K562 (cell line): Measurements from ENCODE around the gene CHRND. TPM values are rescaled to one million over a fixed set of nuclear protein-coding genes. Genes with fewer than 3 reads are reported as not detected.

Experiments used
- ATAC-seq: fragments of 200-7000 bp; cut with Tn5 transposase; 3 replicates; pipeline ENCODE4 v1.9.1; 2020; ENCODE audit warnings: moderate library complexity
- BruUV-seq: library from RNA; stranded (reverse); fragments of 400-500 nt; replicated peaks from 2 replicates; lab custom pipeline; 2021; lab: Mats Ljungman, UMichigan
- CTCF ChIA-PET: fragments of 300-600 bp; formaldehyde crosslinking; extraction: SDS; loops from one replicate; lab custom pipeline; 2021; ENCODE audit warnings: low intra/inter-chr PET ratio; lab: Yijun Ruan, JAX
- POLR2A ChIA-PET: fragments of 300-600, 350-650 bp; sonication (Branson Sonifier 250); formaldehyde crosslinking; extraction: SDS; loops from one replicate; lab custom pipeline; 2021; ENCODE audit warnings: antibody characterized with exemption, inconsistent platforms; lab: Yijun Ruan, JAX
- DNase-seq, 4 experiments: peaks; one replicate each; pipeline versions ENCODE4 v3.0.0 to v3.0.0-alpha.2; 2011 to 2018; ENCODE audit warnings: low spot score in 3 of 4, mixed read lengths in 3 of 4; ENCODE audit errors: extremely low read depth in 1 of 4
- FAIRE-seq: peaks from 2 replicates; lab custom pipeline; 2011; peaks lifted over from hg19 to GRCh38; lab: Jason Lieb, UNC
- H2AFZ ChIP-seq: 2 replicates; pipeline ENCODE4 v1.6.0; 2011; ENCODE audit warnings: low read depth, low read length, control low read depth, inconsistent platforms
- H3K27ac ChIP-seq: fragments of 200-600 bp; 3 replicates; pipeline ENCODE4 v1.8.0; 2011; ENCODE audit warnings: low read depth, mild to moderate bottlenecking, control low read depth, inconsistent platforms, low read length, moderate library complexity, mixed read lengths; ENCODE audit errors: extremely low read depth
- H3K27me3 ChIP-seq, 2 experiments: fragments of 300-600 bp in 1 of 2; 2 replicates in 1 of 2; 3 replicates in 1 of 2; pipeline versions ENCODE4 v1.6.0 to v1.8.0; 2011; ENCODE audit warnings: inconsistent platforms in 2 of 2, low read length in 2 of 2, mild to moderate bottlenecking in 1 of 2, mixed read lengths in 1 of 2, moderate library complexity in 1 of 2; ENCODE audit not compliant: control insufficient read depth in 2 of 2, insufficient read depth in 2 of 2
- H3K36me3 ChIP-seq: fragments of 300-600 bp; 3 replicates; pipeline ENCODE4 v1.8.0; 2011; ENCODE audit warnings: mild to moderate bottlenecking, low read length, inconsistent platforms; ENCODE audit not compliant: control insufficient read depth, insufficient read depth
- H3K4me1 ChIP-seq, 2 experiments: fragments of 200-600 bp in 1 of 2; replicated peaks in 1 of 2; 2 replicates in 1 of 2; 3 replicates in 1 of 2; pipeline versions ENCODE4 v1.5.1 to v1.8.0; 2011; ENCODE audit warnings: inconsistent platforms in 2 of 2, low read length in 2 of 2, mild to moderate bottlenecking in 1 of 2, mixed read lengths in 1 of 2, moderate library complexity in 1 of 2; ENCODE audit not compliant: control insufficient read depth in 2 of 2, insufficient read depth in 2 of 2
- H3K4me2 ChIP-seq: 2 replicates; pipeline ENCODE4 v1.6.1; 2011; ENCODE audit warnings: low read length, control low read depth, inconsistent platforms, mixed read lengths; ENCODE audit not compliant: insufficient read depth
- H3K4me3 ChIP-seq: fragments of 200-600 bp; sonication (generic), shearing (Covaris generic); 2 replicates; pipeline ENCODE4 v1.5.1; 2016; ENCODE audit warnings: control low read depth, inconsistent platforms
- H3K79me2 ChIP-seq: fragments of 200-600 bp; 3 replicates; pipeline ENCODE4 v1.8.0; 2011; ENCODE audit warnings: low read length, inconsistent platforms; ENCODE audit not compliant: control insufficient read depth, insufficient read depth
- H3K9ac ChIP-seq, 2 experiments: 2 replicates each; pipeline versions ENCODE4 v1.6.0 to v1.6.1; 2011; ENCODE audit warnings: low read depth in 2 of 2, low read length in 2 of 2, control low read depth in 1 of 2, inconsistent platforms in 1 of 2, mild to moderate bottlenecking in 1 of 2, mixed read lengths in 1 of 2; ENCODE audit not compliant: insufficient read depth in 1 of 2
- H3K9me1 ChIP-seq: one replicate; pipeline ENCODE4 v1.6.0; 2011; ENCODE audit warnings: inconsistent platforms, mild to moderate bottlenecking, low read length, moderate library complexity; ENCODE audit not compliant: control insufficient read depth, insufficient read depth
- H3K9me3 ChIP-seq: replicated peaks from 2 replicates; pipeline ENCODE4 v1.5.1; 2011; ENCODE audit warnings: low read depth, low read length, inconsistent platforms; ENCODE audit not compliant: control insufficient read depth, insufficient read depth
- H4K20me1 ChIP-seq: replicated peaks from 2 replicates; pipeline ENCODE4 v1.6.1; 2011; ENCODE audit warnings: low read length, inconsistent platforms, mixed read lengths; ENCODE audit not compliant: control insufficient read depth, insufficient read depth
- ATF1 ChIP-seq, 2 experiments: fragments of 450-650 bp in 1 of 2; IDR thresholded peaks; 2 replicates each; pipeline ENCODE4 v1.6.1; 2016; ENCODE audit warnings: missing compliant biosample characterization in 1 of 2, missing genetic modification characterization in 1 of 2
- CREB3 ChIP-seq: fragments of 450-650 bp; conservative IDR thresholded peaks from 2 replicates; pipeline ENCODE4 v1.6.1; 2016; ENCODE audit warnings: missing genetic modification characterization, low read depth, mild to moderate bottlenecking, missing compliant biosample characterization, moderate library complexity
- E2F4 ChIP-seq: sonication (generic); formaldehyde crosslinking; IDR thresholded peaks from 2 replicates; pipeline ENCODE4 v1.8.0; 2022; ENCODE audit warnings: mild to moderate bottlenecking, low read depth, missing genetic modification reagents
- FOXJ2 ChIP-seq: fragments of 200-800 bp; sonication (Bioruptor generic); IDR thresholded peaks from 2 replicates; pipeline ENCODE4 v1.6.1; 2016; ENCODE audit warnings: missing genetic modification characterization, missing compliant biosample characterization
- GTF3C2 ChIP-seq: IDR thresholded peaks from 3 replicates; pipeline ENCODE4 v1.6.1; 2011; ENCODE audit warnings: borderline replicate concordance, mild to moderate bottlenecking, moderate library complexity; ENCODE audit not compliant: insufficient read length; ENCODE audit errors: extremely low read depth
- HNRNPK ChIP-seq: fragments of 200-400 bp; formaldehyde crosslinking; IDR thresholded peaks from one replicate; pipeline ENCODE4 v1.6.1; 2018; ENCODE audit warnings: mild to moderate bottlenecking, low read depth, low read length; ENCODE audit not compliant: poor library complexity, severe bottlenecking
- NRF1 ChIP-seq, 2 experiments: fragments of 450-650 bp; IDR thresholded peaks in 1 of 2; conservative IDR thresholded peaks in 1 of 2; 2 replicates each; pipeline ENCODE4 v1.6.1; 2014; ENCODE audit warnings: mild to moderate bottlenecking in 2 of 2
- RREB1 ChIP-seq: fragments of 250-450 bp; sonication (Bioruptor Pico); IDR thresholded peaks from 2 replicates; pipeline ENCODE4 v1.4.0; 2020
- ZNF124 ChIP-seq: sonication (generic); formaldehyde crosslinking; IDR thresholded peaks from 2 replicates; pipeline ENCODE4 v1.8.1; 2022; ENCODE audit warnings: missing genetic modification reagents
- WGBS: fragments of 100-300 bp; shearing (Covaris generic); methylation state at CpG from one replicate; pipeline ENCODE4 v1.1.6; 2016; ENCODE audit warnings: low coverage, mixed read lengths; ENCODE audit not compliant: insufficient coverage; ENCODE audit errors: missing lambda C conversion rate; 5-methylcytosine and 5-hydroxymethylcytosine counted together
- in situ Hi-C: fragments of 300-500 bp; cut with MboI; formaldehyde crosslinking; loops from 4 replicates; pipeline ENCODE4 v1.15.0; 2018; ENCODE audit warnings: inconsistent platforms, mixed read lengths
- intact Hi-C: fragments of 100-400 bp; cut with micrococcal nuclease; formaldehyde crosslinking; loops from 2 replicates; pipeline ENCODE4 v1.14.2; 2022
- polyA plus RNA-seq, 8 experiments: library from polyadenylated mRNA; depleted of rRNA in 4 of 8; stranded (reverse) in 5 of 8; unstranded in 3 of 8; fragments of >200 nt; fragmentation: Nextera tagmentation in 2 of 8; fragmentation: Illumina TruSeq in 1 of 8; extraction: Ambion mirVana in 2 of 8; extraction: Trizol in 1 of 8; gene quantifications; 2 replicates each; pipeline versions ENCODE4 v1.2.1 to v1.2.3, GENCODE V29; 2011 to 2014; ENCODE audit warnings: inconsistent platforms in 1 of 8, missing spikeins in 1 of 8
- total RNA-seq, 7 experiments: library from RNA; depleted of rRNA in 6 of 7; stranded (reverse); fragments of >200 nt in 6 of 7; fragmentation: Illumina TruSeq in 2 of 7; extraction: Trizol in 2 of 7; gene quantifications; 2 replicates each; pipeline versions ENCODE4 v1.2.1 to v1.2.3, GENCODE V29; 2011 to 2021; ENCODE audit warnings: low replicate concordance in 1 of 7

The CHRND gene
- total and polyA plus RNA-seq, 9 of the 15 experiments (the other 6 are each of a cell fraction or from before 2014, with no cell fraction given) = not detected

GRCh38 chr2:232526372-232526941 lies 497 bp downstream of the CHRND start:
- no peak overlapping the region for H3K9ac ChIP-seq
- ChIA-PET CTCF (no interaction called here), POLR2A (interaction anchor here (0.5 kb wide), 1 partner anchor 475 kb away, joined by 4 read pairs; no protein-coding TSS in a partner anchor)
- WGBS = 3% methylated on average over 7 of the region's 13 CpGs
- no peaks in the 10 kb centered on the region for H3K9me3 ChIP-seq
- no peak overlapping the region for H2AFZ ChIP-seq
- H3K9me1 ChIP-seq = no peaks in the 10 kb centered on the region
- no peaks in the 10 kb centered on the region for H4K20me1 ChIP-seq
- intact Hi-C loops = no loop called here
- ATAC-seq = no peak
- in situ Hi-C loops = no loop called here
- no peak for FAIRE-seq
- H3K27me3 ChIP-seq = peaks cover 0 to 51% of the 10 kb centered on the region in 2 experiments; a peak in 2 of 5 replicates
- no peaks in the 10 kb centered on the region for H3K79me2 ChIP-seq
- BruUV-seq = no TSS peak
- no peaks in the 10 kb centered on the region for H3K36me3 ChIP-seq
- no peak overlapping the region for H3K4me2 ChIP-seq
- H3K4me3 ChIP-seq = no peak overlapping the region
- no peak for DNase-seq
- no peak overlapping the region for H3K27ac ChIP-seq
- peaks cover 0 to 30% of the 10 kb centered on the region in 2 experiments; a peak in 2 of 5 replicates for H3K4me1 ChIP-seq
- TF ChIP-seq ATF1 (CRISPR knock-in tag; IDR thresholded peaks at IDR 0.05) = no peak
- no peak for TF ChIP-seq ATF1 (tag; IDR thresholded peaks at IDR 0.05)
- no peak for TF ChIP-seq RREB1 (CRISPR knock-in tag)
- TF ChIP-seq FOXJ2 (tag) = no peak
- no peak for TF ChIP-seq ZNF124 (CRISPR knock-in tag)
- TF ChIP-seq NRF1 (conservative IDR thresholded peaks at IDR 0.05 in 1 of 2, IDR thresholded peaks at IDR 0.05 in 1 of 2) = no peak
- no peak for TF ChIP-seq E2F4
- no peak for TF ChIP-seq HNRNPK
- no peak for TF ChIP-seq GTF3C2
- no peak for TF ChIP-seq CREB3 (tag)
